Calu3 (cell line): ENCODE measurements around the gene MEX3D. TPM values are rescaled to one million over a fixed set of nuclear protein-coding genes. Genes with fewer than 3 reads are reported as not detected.

Experiments
- BruUV-seq: library from RNA; stranded (reverse); fragments of 400-500 nt; replicated peaks from 2 replicates; lab custom pipeline; 2021; lab: Mats Ljungman, UMichigan
- CTCF ChIA-PET: fragments of 300-600 bp; sonication (Branson Sonifier 250); formaldehyde crosslinking; loops from one replicate; lab custom pipeline; 2022; ENCODE audit warnings: antibody characterized with exemption; lab: Charles Lee
- DNase-seq: peaks from one replicate; pipeline ENCODE4 v3.0.0; 2022
- H3K27ac Mint-ChIP-seq: one replicate; pipeline ENCODE4 v1.8.0; 2022; ENCODE audit warnings: mixed read lengths; ENCODE audit not compliant: unreplicated experiment
- H3K27me3 Mint-ChIP-seq: one replicate; pipeline ENCODE4 v1.8.0; 2022; ENCODE audit warnings: mixed read lengths; ENCODE audit not compliant: unreplicated experiment
- H3K36me3 Mint-ChIP-seq: one replicate; pipeline ENCODE4 v1.8.0; 2022; ENCODE audit warnings: mild to moderate bottlenecking, moderate library complexity, mixed read lengths; ENCODE audit not compliant: insufficient read depth, unreplicated experiment
- H3K4me1 Mint-ChIP-seq: one replicate; pipeline ENCODE4 v1.8.0; 2022; ENCODE audit warnings: mild to moderate bottlenecking, low read depth, mixed read lengths; ENCODE audit not compliant: unreplicated experiment
- H3K4me3 Mint-ChIP-seq: one replicate; pipeline ENCODE4 v1.8.0; 2022; ENCODE audit warnings: mild to moderate bottlenecking, low read depth, moderate library complexity, mixed read lengths; ENCODE audit not compliant: unreplicated experiment
- H3K9me3 Mint-ChIP-seq: one replicate; pipeline ENCODE4 v1.8.0; 2022; ENCODE audit warnings: low read depth, mixed read lengths; ENCODE audit not compliant: unreplicated experiment
- CTCF ChIP-seq: fragments of 200-600 bp; IDR thresholded peaks from one replicate; pipeline ENCODE4 v1.8.0; 2022; ENCODE audit warnings: antibody characterized with exemption; ENCODE audit not compliant: unreplicated experiment
- intact Hi-C: fragments of 100-400 bp; cut with micrococcal nuclease; formaldehyde crosslinking; loops from one replicate; pipeline ENCODE4 v1.10.0; 2022; ENCODE audit not compliant: unreplicated experiment
- total RNA-seq: library from RNA; stranded (reverse); gene quantifications from 2 replicates; pipeline ENCODE4 v1.2.3, GENCODE V29; 2022

Gene MEX3D
- total RNA-seq, 1 experiment from 2014 or later, result 41.4 TPM

DNA sequence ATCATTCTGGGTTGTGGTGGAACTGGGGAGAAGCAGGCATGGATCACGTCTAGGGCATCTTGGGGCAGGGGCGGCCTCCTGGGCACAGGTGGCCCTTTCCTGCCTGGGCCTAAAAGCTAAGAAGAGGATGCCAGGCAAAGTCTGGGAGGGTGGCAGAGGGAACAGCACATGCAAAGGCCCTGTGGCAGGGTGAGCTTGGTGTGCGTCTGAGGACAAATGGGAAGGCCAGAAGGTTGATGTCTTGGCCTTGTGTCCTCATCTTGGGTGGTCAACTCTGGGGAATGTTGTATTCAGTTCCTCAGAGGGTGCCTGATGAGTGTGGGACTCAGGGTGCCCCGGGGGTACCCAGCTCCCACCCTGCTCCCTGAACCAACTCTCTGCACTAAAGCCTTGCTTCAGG, 49.7 kb downstream of the MEX3D start:
- no TSS peak for BruUV-seq
- intact Hi-C loops, result no loop called here
- H3K27me3 Mint-ChIP-seq, result no peaks in the 10 kb centered on the region
- no peak overlapping the region for H3K27ac Mint-ChIP-seq
- no peaks in the 10 kb centered on the region for H3K36me3 Mint-ChIP-seq
- no peak for TF ChIP-seq CTCF
- no peak for DNase-seq
- no peaks in the 10 kb centered on the region for H3K4me1 Mint-ChIP-seq
- no peaks in the 10 kb centered on the region for H3K9me3 Mint-ChIP-seq
- CTCF ChIA-PET, result interaction anchor here (0.7 kb wide), 1 partner anchor 52 kb away, joined by 6 read pairs; no protein-coding TSS in a partner anchor
- no peak overlapping the region for H3K4me3 Mint-ChIP-seq

- no peak for TF ChIP-seq CTCF
- CTCF ChIA-PET, result no interaction called here
- Mint-ChIP-seq H3K36me3 (peaks cover 8% of the 10 kb centered on the region), H3K27me3 (no peaks in the 10 kb centered on the region), H3K4me3 (no peak overlapping the region), H3K9me3 (no peaks in the 10 kb centered on the region), H3K27ac (no peak overlapping the region), H3K4me1 (no peaks in the 10 kb centered on the region)
- DNase-seq, result no peak
- intact Hi-C loops, result no loop called here
- BruUV-seq, result no TSS peak
Observed at GRCh38 chr19:1516395-1516753, 51.8 kb downstream of the MEX3D start.

DNA sequence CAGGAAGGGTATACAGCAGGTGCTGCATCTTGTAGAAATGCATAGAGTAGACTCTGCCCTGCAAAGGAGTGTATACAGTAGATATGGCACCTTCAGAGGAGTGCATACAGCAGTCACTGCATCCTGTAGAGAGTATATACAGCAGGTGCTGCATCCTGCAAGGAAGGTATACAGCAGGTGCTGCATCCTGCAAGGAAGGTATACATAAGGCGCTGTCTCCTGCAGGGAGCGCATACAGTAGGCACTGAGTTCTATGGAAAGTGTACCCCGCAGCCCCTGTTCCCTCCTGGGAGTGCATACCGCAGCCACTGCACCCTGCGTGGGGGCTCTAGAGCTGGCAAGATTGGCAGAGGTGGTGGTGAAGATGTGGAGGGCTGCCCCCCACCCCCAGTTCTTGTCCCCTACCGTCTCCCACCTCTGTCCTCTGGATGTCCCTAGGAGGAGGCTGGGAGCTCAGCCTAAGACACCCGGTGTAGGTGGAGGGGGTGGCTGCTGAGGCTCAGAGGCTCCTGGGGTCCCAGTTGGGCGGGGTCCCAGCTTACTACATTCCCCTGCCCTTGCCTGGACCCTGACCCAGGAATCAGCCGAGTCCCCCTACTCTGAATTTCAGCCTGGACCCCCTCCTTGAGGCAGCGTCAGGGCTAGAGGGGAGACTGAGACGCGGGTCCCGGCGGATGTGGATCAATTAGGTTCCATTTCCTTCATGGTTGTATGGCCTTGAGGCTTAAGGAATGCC, 53.0 kb downstream of the MEX3D start:
- H3K4me1 Mint-ChIP-seq, result no peaks in the 10 kb centered on the region

GRCh38 chr19:1514295-1514661, 53.8 kb downstream of the MEX3D start:
- peaks cover 8% of the 10 kb centered on the region for H3K36me3 Mint-ChIP-seq
- DNase-seq, result no peak
- CTCF ChIA-PET, result no interaction called here
- no peaks in the 10 kb centered on the region for H3K9me3 Mint-ChIP-seq
- no peak overlapping the region for H3K27ac Mint-ChIP-seq
- peak overlapping the region; percentile 37 for H3K4me3 Mint-ChIP-seq
- H3K27me3 Mint-ChIP-seq, result peaks cover 7% of the 10 kb centered on the region
- TF ChIP-seq CTCF, result no peak
- no peaks in the 10 kb centered on the region for H3K4me1 Mint-ChIP-seq
- intact Hi-C loops, result no loop called here
- BruUV-seq, result no TSS peak

More for the DNA sequence above, 53.0 kb downstream of the MEX3D start:
- TF ChIP-seq CTCF, result no peak
- intact Hi-C loops, result no loop called here
- H3K27me3 Mint-ChIP-seq, result peaks cover 5% of the 10 kb centered on the region
- no peaks in the 10 kb centered on the region for H3K9me3 Mint-ChIP-seq
- peaks cover 8% of the 10 kb centered on the region for H3K36me3 Mint-ChIP-seq
- BruUV-seq, result no TSS peak
- CTCF ChIA-PET, result no interaction called here
- no peak overlapping the region for H3K27ac Mint-ChIP-seq
- no peak overlapping the region for H3K4me3 Mint-ChIP-seq
- DNase-seq, result no peak
